Measurements from ENCODE around the gene RASGRP1.

The RASGRP1 gene

DNA sequence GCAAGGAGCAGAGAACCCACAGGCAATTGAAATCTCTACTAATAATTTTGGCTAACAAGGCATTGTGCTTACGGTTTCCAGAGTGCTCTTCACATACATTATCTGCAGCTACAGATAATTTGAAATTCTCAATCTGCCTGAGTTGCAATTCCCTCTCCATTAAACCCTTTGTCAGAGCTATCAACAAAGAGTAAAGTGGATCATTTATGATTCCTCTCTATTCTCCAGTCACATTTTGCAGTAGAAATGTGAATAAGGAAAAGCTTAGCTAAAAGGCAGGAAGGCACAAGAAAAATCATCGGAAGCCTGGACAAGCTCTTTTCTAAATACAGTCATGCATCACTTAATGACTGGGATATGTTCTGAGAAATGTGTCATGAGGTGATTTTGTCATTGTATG is 61.1 kb downstream of the RASGRP1 start:
- DNase-seq: no peak

DNA sequence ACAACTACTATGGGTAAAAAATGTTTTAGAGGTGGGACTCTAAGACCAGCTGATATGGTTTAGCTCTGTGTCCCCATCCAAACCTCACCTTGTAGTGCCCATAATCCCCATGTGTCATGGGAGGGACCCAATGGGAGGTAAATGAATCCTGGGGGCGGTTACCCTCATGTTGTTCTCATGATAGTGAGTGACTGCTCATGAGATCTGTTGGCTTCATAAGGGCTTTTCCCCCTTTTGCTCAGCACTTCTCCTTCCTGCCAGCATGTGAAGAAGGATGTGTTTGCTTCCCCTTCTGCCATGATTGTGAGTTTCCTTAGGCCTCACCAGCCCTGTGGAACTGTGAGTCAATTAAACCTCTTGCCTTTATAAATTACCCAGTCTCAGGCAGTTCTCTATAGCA is 65.0 kb downstream of the RASGRP1 start:
- DNase-seq: no peak

DNA sequence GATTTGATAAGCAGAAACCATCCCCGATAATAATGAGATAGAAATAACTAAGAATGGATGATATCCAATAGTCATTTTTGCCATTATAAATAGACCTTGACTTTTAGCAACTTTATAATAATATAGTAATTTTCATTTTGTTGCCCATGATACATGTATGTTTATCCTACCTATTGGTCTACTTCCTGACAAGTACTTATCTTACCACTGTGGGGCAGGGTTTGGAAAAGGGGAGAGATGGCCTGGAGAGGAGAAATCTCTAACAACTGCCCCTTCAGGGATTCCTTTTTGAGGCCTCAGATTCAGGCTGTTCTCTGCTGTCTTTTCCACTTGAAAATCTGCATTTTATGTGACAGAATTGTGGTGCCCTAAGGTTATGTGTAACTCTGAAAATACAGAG is 68.5 kb downstream of the RASGRP1 start:
- DNase-seq: no peak

DNA sequence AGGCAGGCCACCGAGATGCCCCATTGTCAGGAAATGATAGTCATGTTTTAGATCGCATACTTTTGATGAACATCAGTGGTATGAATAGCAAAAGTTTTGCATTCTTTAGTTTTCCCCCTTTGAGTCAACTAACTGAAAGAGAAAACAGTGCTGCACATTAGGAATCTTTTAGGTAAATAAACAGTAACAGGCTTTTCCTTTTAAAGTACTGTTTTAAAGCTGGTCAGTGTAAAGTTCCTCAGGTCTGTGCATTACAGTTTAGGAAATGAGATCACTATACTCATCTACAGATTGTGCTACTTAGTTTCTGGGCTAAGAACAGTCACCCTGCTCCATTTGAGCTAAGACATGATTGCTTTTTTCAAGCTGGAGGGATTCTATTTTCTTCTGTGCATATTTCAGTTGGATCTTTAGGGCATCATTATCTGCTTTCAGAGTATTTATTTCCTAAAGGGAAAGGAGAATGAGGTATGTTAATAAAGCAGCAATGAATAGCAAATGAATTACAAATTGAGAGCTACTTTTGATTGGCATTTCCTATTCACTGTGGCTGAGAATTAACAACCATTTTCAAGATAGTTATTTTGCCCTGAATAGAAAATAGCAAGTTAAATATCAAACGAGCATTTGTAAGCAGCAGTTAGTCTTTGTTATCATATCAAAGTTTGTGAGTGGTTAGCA is 74.2 kb downstream of the RASGRP1 start:
- DNase-seq: no peak

DNA sequence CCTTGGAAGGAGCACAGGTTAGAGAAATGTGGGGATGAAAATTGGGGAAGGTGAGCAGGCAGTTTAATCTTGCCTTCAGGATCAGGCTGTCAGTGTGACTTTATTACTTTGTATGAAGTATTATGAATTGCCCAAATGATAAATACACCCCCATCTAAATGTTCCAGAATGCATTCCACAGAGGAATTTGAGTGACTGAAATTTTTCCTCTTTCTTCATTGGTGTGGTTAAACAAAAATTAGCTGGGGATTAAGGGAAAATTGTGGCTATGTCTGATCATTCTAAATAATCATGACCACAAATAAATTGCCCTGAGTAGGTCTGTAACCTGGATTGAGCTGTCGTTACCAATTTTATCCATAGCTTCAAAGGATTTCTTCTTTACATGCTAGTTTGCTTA is 77.2 kb downstream of the RASGRP1 start:
- no peak for DNase-seq

DNA sequence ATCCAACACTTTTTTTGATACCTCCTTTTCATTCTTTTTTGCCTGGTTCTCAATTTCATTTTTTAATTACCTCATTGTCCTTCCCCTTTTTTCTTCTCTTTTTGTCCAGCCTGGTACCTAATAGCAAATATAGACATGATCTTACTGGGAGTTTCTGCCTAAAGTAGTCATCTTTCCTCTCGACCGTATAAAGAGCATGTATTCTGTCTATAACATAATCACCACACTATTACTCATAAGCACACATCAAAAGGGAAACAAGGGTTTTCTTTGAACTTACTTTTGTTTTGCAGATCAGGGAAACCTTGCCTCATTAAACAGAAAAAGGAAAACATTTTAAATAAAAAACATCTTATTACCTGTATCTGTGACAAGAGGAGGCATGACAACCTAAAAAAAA is 77.7 kb downstream of the RASGRP1 start:
- no peak for DNase-seq

DNA sequence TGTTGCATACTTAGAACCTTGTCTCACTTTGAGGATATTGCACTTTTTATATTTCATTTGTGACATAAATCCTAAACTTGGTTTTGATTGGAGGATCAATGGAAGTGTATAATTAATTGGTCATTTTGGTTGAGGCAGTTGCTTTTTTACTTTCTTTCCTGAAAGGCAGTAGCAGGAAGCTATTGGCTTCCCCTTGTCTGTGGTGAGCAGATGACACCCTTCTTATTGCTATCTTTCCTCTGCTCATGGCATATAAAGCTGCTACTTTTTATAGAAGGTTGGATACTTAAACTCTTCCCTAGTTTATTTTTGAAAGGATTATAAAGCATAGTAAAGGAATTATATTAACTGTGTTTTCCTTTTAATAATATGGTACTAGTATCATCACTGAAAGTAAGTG is 82.0 kb downstream of the RASGRP1 start:
- DNase-seq: no peak

DNA sequence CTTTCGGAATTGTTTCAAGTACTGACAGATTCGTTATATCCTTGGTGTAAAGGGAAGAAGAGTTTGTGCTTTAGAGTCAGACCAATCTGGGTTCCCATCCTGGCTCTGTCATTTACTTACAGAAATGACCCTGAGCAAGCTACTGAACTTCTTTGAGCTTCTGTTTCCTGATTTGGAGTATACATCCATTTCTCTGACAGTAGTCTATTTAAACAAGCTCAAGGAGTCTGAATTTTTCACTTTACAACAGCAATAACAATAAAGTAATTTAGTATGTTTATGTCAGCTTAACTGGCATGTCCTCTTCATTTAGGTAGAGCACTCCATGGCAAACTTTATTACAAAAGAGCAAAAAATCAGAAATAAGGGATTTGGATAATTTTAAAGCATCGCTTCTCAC is 82.9 kb downstream of the RASGRP1 start:
- DNase-seq: no peak

DNA sequence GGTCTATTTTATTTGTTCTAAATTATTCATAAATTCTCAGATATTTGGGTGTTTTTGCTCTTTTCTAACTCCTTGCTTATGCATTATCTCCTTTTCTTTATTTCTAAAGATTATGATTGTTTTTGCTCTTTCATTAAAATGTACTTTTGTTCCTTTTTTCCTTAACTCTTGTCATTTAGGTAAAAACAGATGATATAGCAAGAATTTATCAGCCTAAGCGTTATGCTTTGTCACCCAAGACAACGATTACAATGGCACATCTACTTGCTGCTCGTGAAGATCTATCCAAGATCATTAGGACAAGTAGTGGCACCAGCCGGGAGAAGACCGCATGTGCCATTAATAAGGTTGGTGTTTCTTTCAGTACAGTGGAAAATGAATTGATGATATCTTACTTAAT is 83.5 kb downstream of the RASGRP1 start:
- no peak for DNase-seq

DNA sequence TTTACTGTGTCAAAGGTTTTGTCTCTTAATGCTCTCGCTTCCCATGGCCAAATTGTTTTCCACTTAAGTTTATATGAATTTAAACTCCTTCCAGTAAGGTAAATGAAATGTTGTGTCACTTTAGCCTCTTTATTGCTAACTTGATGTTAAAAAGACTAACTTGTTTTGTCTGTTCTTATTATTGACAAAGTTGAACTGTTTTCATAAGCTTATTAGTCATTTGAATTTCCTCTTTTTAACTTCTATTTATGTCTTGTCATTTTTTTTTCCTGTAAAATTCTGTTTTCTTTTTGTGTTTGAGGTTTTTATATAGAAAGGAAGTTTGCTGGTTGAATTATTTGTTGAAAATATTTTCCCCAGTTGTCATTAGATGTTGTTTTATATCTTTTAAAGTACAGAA is 84.9 kb downstream of the RASGRP1 start:
- no peak for DNase-seq

DNA sequence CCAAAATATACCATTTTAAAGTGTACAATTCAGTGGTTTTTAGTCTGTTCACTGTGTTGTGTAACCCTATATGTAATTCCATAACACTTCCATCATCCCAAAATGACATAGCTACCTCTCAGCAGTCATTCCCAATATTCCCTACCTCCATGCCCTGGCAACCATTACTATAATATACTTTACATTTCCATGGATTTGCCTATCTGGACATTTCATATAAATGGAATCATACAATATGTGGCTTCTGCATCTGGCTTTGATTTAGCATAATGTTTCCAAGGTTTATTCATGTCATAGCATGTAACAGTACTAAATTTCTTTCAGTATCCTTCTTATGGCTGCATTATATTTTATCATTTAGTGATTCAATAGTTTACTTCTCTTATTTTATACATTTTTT is 85.3 kb downstream of the RASGRP1 start:
- no peak for DNase-seq

DNA sequence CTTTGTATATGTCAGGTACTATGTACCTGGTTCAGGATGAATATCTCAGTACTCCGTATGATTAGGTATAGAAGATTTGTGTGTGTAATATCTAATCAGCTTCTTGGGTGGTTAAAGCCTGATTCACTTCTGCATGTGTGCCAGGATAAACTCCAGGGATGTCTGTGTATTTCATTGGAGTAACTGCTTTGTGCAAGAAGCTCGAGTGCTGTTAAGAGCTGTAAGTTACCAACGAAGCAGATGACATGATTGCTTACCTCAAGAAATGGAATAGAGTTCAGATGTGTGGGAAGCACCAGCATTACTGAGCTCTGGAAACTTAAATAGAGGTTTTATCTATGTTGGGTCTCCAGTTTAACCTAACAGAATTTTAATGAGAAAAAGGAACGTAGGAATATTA is 87.0 kb downstream of the RASGRP1 start:
- DNase-seq: no peak

DNA sequence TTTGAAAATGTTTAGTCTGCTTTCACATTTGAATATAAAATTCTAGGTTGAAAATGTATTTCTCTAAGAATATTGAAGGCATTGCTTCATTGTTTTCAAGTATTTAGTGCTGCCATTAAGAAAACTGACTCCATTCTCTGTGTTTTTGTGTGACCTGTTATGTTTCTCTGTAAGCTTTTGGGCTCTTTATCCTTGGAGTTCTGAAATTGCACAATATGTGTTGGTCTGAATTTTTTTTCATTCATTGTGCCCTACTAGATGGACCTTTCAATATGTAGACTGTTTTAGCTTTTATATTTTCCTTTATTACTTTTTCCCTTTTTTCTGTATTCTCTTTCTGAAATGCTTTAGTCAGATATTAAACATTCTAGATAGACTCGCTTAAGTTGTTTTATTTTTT is 88.5 kb downstream of the RASGRP1 start:
- no peak for DNase-seq

DNA sequence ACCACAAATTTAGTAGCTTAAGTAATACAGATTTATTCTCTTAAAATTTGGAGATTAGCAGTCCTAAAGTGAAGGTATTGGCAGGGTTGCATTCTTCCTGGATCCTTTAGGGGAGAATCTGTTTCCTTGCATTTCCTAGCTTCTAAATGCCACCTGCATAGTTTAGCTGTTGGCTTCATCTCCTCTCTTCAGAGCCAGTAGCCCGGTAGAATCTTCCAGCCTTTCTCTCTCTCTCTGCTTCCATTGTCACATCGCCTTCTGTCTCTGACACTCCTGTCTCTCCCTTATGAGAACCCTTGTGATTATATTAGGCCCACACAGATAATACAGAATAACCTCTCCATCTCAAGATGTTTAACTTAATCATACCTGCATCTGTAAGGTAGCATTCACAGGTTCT is 89.3 kb downstream of the RASGRP1 start:
- DNase-seq: no peak

DNA sequence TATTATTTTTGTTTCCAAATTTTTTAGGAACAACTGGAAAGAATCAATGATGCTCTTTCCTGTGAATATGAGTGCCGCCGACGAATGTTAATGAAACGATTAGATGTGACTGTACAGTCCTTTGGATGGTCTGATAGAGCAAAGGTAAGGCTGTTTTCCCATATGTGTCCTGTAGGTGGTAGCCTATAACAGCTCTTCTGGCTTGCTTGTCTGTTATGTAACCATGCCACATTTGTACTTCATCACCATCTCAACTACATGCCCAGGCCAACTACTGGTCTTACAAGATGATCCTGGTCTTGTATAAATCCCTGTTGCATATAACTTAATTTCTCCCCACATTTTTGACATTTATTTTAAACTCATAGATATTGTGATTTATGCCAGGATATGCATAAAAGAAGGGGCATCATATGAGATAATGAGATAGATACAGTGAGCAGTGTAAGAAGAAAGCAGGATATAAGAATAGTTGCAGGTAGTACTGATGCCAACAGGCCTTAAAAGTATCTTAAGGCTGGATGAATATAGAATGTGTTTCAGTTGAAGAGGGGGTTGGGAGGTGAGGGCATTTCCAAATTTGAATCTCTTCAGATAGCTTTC is 90.4 kb downstream of the RASGRP1 start:
- DNase-seq: no peak

DNA sequence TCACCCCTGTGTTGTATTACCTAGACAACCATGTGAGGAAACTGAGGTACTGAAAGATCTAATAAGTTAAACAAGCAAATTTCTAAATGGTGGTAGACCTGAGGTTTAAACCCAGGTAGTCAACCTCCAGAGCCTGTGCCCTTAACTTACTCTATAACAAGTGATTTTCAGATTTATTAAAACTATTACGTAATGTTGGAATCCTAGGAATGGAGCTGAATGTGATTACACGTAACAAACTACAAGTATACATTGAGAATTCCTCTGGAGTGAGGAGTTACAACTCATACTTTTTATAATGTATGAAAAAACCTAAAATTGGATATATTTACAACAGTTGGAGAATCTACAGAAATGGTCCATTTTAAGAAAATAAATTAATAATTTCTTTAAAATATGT is 92.6 kb downstream of the RASGRP1 start:
- no peak for DNase-seq

DNA sequence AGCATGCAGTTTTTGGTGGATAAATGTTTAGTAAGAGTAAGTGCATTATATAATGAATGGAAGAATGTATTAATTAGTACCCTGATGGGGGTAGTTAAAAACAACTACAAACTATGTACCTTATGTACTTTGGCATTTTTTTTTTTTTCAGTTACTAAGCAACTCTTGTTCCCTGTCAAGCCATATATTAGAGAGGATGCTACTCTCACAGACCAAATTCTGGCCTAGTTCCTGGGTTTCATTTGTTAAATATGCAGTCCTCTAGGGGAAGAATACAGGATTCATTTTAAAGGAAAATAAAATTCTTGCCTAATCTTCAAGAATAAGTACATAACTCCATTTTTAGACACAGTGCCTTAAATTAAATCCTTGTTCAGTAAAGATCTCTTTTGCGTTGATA is 93.8 kb downstream of the RASGRP1 start:
- no peak for DNase-seq

DNA sequence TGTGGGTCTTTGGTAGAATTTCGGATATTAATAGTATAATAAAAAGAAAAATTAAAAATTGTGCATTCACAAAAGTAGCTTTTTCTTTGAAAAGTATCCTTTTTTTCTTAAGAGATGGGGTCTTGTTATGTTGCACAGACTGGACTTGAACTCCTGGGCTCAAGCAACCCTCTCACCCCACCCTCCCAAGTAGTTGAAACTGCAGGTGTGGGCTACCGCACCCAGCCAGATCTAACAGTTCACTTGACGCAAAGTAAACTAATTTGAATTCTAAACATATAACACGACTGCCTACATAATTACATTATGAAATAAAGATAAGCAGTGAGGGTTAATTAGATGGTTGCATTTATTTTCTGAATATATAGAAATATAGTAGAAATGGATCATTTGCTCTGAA is 99.9 kb downstream of the RASGRP1 start:
- no peak for DNase-seq

DNA sequence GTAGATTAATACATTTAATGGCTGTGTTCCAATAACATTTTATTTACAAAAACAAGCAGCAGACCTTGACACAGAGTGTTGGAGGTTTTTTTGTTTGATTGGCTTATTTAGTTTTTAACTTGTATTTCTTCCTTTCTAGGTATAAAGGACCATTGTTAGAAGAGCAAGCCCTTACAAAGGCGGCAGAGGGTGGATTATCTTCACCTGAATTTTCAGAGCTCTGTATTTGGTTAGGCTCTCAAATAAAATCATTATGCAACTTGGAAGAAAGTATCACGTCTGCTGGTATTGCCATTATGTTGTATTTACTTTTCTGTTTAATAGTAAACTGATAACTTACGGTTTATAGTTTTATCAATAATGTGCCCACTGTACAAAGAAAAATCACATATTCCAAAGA is 100.7 kb downstream of the RASGRP1 start:
- DNase-seq: no peak

DNA sequence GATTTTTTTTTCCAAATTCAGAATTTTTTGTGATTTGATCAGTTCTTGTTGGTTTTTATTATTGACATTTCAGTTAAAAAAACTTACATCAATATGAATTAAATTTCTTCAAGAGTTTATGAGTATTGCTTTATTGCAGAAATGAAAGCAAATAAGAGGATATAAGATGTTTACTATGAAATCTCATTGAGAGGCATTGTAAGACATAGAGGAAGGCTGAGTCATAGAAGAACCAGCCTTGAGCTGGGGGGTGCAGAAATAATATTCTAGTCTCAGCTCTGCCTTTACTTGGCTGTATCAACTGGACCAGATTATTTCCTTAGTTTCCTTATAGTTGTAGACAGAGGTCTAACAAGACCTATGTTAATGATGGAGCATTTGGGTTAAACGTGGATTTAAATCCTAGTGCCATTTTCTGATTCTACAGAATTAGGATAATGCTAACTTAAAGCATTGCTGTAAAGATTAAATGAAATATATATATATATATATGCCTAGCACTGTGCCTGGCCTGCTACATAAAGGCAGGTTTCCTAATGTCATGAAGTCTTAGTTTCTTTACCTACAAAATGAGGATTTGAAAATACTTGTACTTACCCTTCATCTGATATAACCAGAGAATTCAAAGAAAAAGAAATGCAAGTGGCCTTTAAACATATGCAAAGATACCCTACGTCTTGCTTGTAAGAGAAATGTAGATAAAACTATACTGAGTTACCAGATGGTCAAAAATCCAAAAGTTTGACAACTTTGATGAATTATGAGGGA is 103.4 kb downstream of the RASGRP1 start:
- DNase-seq: no peak

DNA sequence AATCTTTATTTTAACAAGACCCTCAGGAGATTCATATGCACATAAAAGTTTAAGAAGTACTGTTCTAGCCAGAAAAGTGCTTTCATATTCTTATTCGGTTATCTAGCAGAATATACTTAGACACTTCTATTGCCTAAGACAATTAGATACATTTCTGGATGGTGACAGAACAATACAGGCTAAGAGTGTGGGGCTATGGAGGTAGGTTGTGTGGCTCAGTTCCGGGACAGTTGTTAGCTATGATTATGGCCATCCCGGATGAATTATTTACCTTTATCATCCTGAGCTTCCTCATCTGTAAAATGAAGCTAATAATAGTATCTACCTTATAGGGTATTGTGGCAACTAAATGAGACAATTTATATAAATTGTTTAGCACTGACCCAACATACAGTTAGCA is 104.1 kb downstream of the RASGRP1 start:
- DNase-seq: no peak

DNA sequence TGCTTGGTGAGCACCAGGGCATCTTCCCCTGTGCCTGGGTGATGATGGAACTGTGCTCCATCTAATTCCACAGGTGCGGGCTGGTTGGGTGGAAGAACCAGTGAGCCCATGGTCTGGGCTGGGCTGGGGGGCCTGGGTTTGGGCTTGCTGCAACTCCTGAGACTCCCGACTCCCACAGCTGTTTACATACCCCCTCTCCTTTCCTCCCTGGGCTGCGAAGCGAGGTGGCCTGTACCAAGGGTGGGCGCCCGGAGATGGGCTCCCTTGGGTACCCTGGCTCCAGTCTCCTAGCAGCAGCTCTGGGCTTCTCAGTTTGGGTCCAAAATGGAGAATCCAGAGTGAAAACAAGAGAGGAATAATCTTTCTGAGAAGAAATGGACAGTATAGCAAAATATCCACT is 105.1 kb downstream of the RASGRP1 start:
- no peak for DNase-seq

DNA sequence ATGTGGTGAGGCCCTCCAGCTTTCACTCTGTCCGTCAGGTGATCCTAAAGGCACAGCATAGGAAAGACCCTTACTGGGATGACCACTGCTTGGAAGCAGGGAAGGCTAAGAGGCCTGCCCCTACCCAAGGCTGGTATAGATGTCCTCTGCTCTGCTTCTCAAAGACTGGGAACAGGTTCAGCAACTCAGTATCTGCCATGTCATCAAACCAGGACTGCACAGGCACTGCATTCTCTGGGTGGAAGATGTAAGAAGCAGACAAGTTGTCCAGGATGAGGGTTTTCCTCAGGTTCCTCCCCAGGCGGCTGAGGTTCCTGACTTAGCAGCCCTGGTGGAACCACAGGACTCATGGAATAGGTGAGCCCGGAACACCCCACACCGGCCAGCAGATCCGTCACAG is 106.0 kb downstream of the RASGRP1 start:
- no peak for DNase-seq

DNA sequence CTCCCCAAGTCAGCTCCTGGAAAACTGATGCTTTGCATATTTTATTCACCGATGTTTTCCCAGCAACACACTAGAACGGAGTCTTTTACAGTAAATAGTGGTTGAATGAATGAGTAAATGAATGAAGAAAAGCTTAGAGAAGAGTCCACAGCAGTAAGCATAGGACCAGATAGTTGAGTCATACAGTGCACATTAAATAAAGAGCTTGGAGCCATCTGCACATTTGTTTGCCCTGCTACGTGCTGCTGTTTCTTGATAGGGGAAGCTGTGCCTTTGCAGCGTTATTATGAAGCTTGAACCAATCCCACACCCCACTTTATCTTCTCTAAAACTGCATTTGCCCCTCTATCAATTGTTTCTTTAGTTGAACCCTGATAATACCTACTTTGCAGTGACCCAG is 109.5 kb downstream of the RASGRP1 start:
- DNase-seq: no peak

DNA sequence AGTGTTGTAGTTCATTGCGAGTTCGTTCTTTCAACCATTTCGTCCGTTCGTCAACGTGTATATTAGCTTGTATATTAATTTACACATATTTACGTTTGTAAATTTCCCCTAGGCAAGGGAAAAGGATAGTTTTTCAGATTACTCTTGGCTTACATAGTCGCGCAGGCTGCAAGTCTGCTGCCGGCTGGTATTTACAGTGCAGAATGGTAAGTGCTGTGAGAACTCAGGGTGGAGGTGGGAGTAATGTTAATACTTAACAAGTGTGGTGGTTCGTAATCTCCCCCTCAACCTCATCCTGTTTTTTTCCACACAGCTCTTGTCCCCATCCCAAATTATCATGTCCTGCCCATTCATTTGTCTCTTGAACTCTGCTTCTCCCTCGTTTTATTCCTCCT is 109.9 kb downstream of the RASGRP1 start:
- DNase-seq: no peak

Data from activated effector memory CD4-positive, alpha-beta T cell treated with anti-CD3 and anti-CD28 coated beads, Interleukin-2, amount 50 U/mL, for 16 hours (primary cell).